Measurements from ENCODE around the gene PSMD9.
"Not testable (repeated sequence)": the region's sequence is repeated elsewhere in the genome, so short reads cannot be mapped to it uniquely, and the experiment has no call there.

Gene PSMD9

DNA sequence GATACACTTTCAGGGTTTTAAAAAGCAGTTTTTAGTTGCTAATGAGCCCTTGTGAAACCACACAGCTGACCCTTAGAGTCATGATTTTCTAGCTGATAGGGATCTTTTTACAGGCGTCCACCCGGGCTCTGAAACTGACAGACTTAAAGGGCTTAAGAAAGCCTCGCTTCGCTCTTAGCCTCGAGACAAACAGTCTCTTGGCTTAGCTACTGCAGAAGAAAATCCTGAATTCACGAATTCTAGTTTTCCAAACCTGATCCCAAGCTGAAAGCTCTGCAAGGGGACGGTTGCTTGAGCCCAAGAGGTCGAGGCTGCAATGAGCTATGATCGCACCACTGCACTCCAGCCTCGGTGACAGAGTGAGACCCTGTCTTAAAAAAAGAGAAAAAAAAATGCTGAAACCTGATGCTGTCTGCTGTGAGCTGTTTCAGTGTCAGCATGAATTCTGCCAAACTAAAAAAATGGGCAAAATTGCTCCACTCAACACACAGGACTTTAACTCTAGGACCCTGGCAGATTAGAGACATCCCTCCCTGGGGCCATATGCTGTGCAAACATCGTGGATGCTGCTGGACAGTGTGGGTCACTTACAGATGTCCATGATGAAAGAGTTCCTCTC is 26.8 kb upstream of the PSMD9 start:
- H3K4me3 ChIP-seq (ENCODE audit: low read depth, low read length): peak overlapping the region; percentile 35
- TF ChIP-seq CTCF (conservative IDR thresholded peaks at IDR 0.05; ENCODE audit: low read depth, low read length): no peak
- peak; percentile 55 for DNase-seq (ENCODE audit: low read depth)

DNA sequence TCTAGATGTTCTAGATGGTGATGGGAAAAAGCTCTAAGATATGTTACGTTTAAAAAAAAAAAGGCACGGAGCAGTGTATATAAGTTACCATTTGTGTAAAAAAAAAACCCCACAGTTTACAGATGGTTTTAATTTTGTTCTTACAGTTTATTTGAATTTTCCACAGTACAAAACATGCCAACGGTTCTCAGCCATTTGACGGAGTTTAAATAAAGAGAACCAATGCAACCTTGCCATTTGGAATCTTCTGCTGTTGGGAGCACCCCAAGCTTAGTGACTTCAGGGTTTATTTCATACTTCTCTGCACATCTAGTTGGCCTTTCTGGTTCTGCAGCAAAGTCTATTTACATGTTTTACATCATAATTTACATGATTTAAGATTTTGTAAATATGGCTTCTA is 22.3 kb upstream of the PSMD9 start:
- no peak for DNase-seq (ENCODE audit: low read depth)
- TF ChIP-seq CTCF (conservative IDR thresholded peaks at IDR 0.05; ENCODE audit: low read depth, low read length): no peak
- no peak overlapping the region for H3K4me3 ChIP-seq (ENCODE audit: low read depth, low read length)

GRCh38 chr12:121869229-121869628 is 19.4 kb upstream of the PSMD9 start:
- DNase-seq (ENCODE audit: low read depth); H3K4me3 ChIP-seq (ENCODE audit: low read depth, low read length): not testable (repeated sequence)

DNA sequence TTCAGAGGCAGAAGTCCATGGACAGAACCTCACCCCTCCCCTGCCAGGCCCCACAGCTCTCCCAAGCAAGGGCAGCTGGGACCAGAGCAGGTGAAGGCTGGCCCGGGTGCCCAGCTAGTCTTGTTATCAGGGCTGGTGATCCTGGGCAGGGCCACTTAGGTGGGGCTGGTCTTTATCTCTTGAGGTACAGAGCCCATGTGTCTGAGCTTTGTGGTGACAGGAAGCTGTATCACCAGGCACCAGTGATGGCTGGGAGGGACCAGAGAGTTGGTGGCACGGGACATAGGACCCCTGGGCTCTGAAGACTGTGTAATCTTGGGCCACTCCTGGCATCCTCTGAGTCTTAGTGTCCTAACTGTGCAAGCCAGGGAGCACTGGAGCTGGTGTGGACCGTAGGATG is 17.1 kb upstream of the PSMD9 start:
- no peak overlapping the region for H3K4me3 ChIP-seq (ENCODE audit: low read depth, low read length)
- DNase-seq (ENCODE audit: low read depth): no peak
- no peak for TF ChIP-seq CTCF (conservative IDR thresholded peaks at IDR 0.05; ENCODE audit: low read depth, low read length)

DNA sequence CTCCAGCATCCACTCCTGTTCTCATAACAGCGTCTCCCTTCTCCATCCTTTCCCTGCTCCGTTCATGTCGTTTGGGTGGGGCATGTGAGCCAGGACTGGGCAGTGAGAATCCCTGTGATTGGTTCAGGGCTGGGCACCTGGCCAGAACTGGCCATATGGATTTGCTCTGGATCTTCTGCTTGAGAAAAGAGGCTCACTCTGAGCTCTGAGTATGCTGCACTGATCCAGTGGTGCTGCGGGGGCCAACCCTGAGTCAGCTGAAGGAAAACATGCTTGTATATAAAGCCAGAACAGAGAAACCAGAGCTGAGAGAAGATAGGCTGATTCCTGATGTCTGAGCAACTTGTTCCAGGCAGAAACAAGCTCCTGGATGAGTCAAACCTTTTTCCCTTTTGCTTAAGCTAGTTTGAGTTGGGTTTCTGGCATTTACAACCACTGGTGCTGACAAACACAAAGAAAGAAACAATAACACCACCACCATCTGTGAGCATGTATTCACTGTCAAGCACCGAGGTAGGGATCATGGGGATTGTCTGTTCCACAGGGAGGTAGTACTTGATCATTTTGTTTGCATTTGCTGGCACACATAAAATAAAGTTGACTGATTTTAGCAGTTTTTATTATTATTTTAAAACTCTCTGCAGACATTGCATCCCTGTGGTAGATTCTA is 15.9 kb upstream of the PSMD9 start:
- H3K4me3 ChIP-seq (ENCODE audit: low read depth, low read length): no peak overlapping the region
- no peak for TF ChIP-seq CTCF (conservative IDR thresholded peaks at IDR 0.05; ENCODE audit: low read depth, low read length)

GRCh38 chr12:121873216-121873569 is 15.4 kb upstream of the PSMD9 start:
- H3K4me3 ChIP-seq (ENCODE audit: low read depth, low read length): no peak overlapping the region
- DNase-seq (ENCODE audit: low read depth): no peak
- no peak for TF ChIP-seq CTCF (conservative IDR thresholded peaks at IDR 0.05; ENCODE audit: low read depth, low read length)

More for the DNA sequence above, 15.9 kb upstream of the PSMD9 start:
- DNase-seq (ENCODE audit: low read depth): peak; percentile 91

- no peak for DNase-seq (ENCODE audit: low read depth)
- TF ChIP-seq CTCF (conservative IDR thresholded peaks at IDR 0.05; ENCODE audit: low read depth, low read length): no peak
These were observed 14.5 kb upstream of the PSMD9 start for GRCh38 chr12:121874071-121874470.

More at GRCh38 chr12:121874071-121874470, 14.5 kb upstream of the PSMD9 start:
- no peak overlapping the region for H3K4me3 ChIP-seq (ENCODE audit: low read depth, low read length)
